ENCODE measurements around the gene PLCB4.

- TF ChIP-seq CTCF (IDR thresholded peaks at IDR 0.05), result no peak
- no peak for TF ChIP-seq EP300 (IDR thresholded peaks at IDR 0.05)
- TF ChIP-seq POLR2A (IDR thresholded peaks at IDR 0.05), result no peak
- no peak for TF ChIP-seq POLR2AphosphoS5 (IDR thresholded peaks at IDR 0.05)
Observed at GRCh38 chr20:9203081-9203447, 134.2 kb downstream of the PLCB4 start.
